KMS-11 (cell line): ENCODE measurements around the gene SPAG6.
"Not testable (repeated sequence)": the region's sequence is repeated elsewhere in the genome, so short reads cannot be mapped to it uniquely, and the experiment has no call there.

Source experiments
- H2AFZ ChIP-seq: fragments of 200-600 bp; sonication (generic); 2 replicates; pipeline ENCODE4 v1.6.1; 2016; ENCODE audit warnings: antibody characterized with exemption, mixed run types, low read depth
- H3K27ac ChIP-seq: fragments of 200-600 bp; sonication (generic); 2 replicates; pipeline ENCODE4 v1.6.1; 2016; ENCODE audit warnings: mild to moderate bottlenecking, mixed run types
- H3K27me3 ChIP-seq: fragments of 200-600 bp; sonication (generic); 2 replicates; pipeline ENCODE4 v1.6.1; 2017; ENCODE audit warnings: mild to moderate bottlenecking, low read depth, mixed run types, moderate library complexity; ENCODE audit not compliant: insufficient read depth
- H3K36me3 ChIP-seq: fragments of 200-600 bp; sonication (generic); 2 replicates; pipeline ENCODE4 v1.6.1; 2017; ENCODE audit warnings: mild to moderate bottlenecking, mixed run types; ENCODE audit not compliant: insufficient read depth
- H3K4me1 ChIP-seq: fragments of 200-600 bp; sonication (generic); 2 replicates; pipeline ENCODE4 v1.6.1; 2016; ENCODE audit warnings: mild to moderate bottlenecking, low read depth, mixed run types; ENCODE audit not compliant: poor library complexity, severe bottlenecking
- H3K4me2 ChIP-seq: fragments of 200-600 bp; sonication (generic); 2 replicates; pipeline ENCODE4 v1.7.0; 2016; ENCODE audit warnings: mild to moderate bottlenecking, mixed run types
- H3K4me3 ChIP-seq: fragments of 200-600 bp; sonication (generic); IDR thresholded peaks from 2 replicates; pipeline ENCODE4 v1.6.1; 2017; ENCODE audit warnings: low read depth, low read length, mixed read lengths; ENCODE audit not compliant: insufficient read depth
- H3K79me2 ChIP-seq: fragments of 200-600 bp; sonication (generic); 2 replicates; pipeline ENCODE4 v1.6.1; 2016; ENCODE audit warnings: low read depth, mixed run types; ENCODE audit not compliant: insufficient read depth
- H3K9ac ChIP-seq: fragments of 200-600 bp; sonication (generic); 2 replicates; pipeline ENCODE4 v1.6.1; 2016; ENCODE audit warnings: mild to moderate bottlenecking, mixed run types
- H4K20me1 ChIP-seq: fragments of 200-600 bp; sonication (generic); 2 replicates; pipeline ENCODE4 v1.6.1; 2016; ENCODE audit warnings: mild to moderate bottlenecking, mixed run types; ENCODE audit not compliant: insufficient read depth
- CTCF ChIP-seq: fragments of 200-600 bp; sonication (generic); conservative IDR thresholded peaks from 2 replicates; pipeline ENCODE4 v1.6.1; 2017; ENCODE audit warnings: low read depth, mild to moderate bottlenecking, antibody characterized with exemption, low read length, moderate library complexity, mixed read lengths

Gene SPAG6

GRCh38 chr10:22381262-22381661, 36.0 kb downstream of the SPAG6 start:
- Histone ChIP-seq H3K4me2 (no peak overlapping the region), H3K4me3 (no peak overlapping the region), H3K4me1 (peaks cover 8% of the 10 kb centered on the region), H3K27ac (no peak overlapping the region), H4K20me1 (no peaks in the 10 kb centered on the region), H2AFZ (no peak overlapping the region), H3K9ac (no peak overlapping the region), H3K36me3 (no peaks in the 10 kb centered on the region), H3K79me2 (no peaks in the 10 kb centered on the region), H3K27me3 (no peaks in the 10 kb centered on the region)
- TF ChIP-seq CTCF: no peak

- Histone ChIP-seq H3K4me1 (peaks cover 6% of the 10 kb centered on the region), H3K79me2 (no peaks in the 10 kb centered on the region), H4K20me1 (no peaks in the 10 kb centered on the region), H2AFZ (no peak overlapping the region), H3K27ac (no peak overlapping the region), H3K27me3 (no peaks in the 10 kb centered on the region), H3K4me2 (no peak overlapping the region), H3K9ac (no peak overlapping the region), H3K4me3 (no peak overlapping the region), H3K36me3 (no peaks in the 10 kb centered on the region)
- TF ChIP-seq CTCF: no peak
Measured at GRCh38 chr10:22386503-22386902, 41.2 kb downstream of the SPAG6 start.

DNA sequence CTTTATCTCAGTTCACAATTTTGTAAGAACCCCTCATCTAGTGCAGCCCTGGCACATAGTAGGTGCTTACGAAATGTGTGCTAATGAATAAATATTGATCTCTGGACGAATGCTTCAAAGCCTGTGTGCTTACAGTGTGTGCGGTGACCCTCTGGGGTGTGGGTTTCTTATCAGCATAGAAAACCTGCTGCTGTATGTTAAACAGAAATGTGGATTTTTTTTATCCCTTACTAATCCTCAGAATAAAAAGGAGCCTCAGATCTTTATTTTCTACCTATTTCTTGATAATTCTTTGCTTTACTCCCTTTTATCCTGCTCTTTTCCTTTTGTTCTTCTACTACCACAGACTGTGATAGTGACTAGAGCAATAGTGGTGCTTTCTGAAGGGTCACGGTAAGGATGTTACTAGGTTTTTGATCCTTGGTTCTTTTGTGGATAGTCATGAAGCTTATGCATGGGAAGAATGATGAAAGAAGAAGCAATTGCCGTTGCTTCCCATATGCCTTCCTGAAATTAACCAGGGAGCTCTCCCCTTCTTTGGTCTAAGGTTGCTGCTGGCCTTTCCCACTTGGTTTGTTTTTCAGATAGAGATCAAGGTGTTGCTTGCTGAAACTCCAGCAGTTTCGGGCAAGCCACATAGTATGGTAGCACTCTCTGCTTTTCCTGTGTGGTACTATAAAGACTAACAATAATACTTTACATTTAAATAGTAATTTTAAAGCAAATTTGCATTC, 44.7 kb downstream of the SPAG6 start:
- Histone ChIP-seq H3K4me2 (no peak overlapping the region), H3K9ac (no peak overlapping the region), H3K79me2 (no peaks in the 10 kb centered on the region), H3K27me3 (no peaks in the 10 kb centered on the region), H3K4me1 (peaks cover 6% of the 10 kb centered on the region), H2AFZ (no peak overlapping the region), H3K36me3 (no peaks in the 10 kb centered on the region), H3K27ac (no peak overlapping the region), H3K4me3 (no peak overlapping the region), H4K20me1 (no peaks in the 10 kb centered on the region)
- TF ChIP-seq CTCF: no peak

DNA sequence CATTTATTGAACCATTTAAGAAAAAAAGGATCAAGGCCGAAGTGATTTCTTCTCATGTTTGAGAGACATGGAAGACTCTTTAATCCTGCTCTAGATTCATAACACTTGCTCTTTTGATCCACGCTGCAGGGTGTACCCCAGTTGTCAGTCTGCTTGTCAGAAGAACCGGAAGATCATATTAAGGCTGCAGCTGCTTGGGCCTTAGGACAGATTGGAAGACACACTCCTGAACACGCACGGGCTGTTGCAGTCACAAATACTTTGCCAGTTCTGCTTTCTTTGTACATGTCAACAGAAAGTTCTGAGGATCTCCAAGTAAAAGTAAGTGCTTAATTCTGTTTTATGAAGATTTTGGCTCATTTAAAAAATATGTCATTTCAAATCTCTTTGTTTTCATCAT, 46.3 kb downstream of the SPAG6 start:
- peaks cover 6% of the 10 kb centered on the region for H3K4me1 ChIP-seq
- H3K27ac ChIP-seq: no peak overlapping the region
- no peak overlapping the region for H3K9ac ChIP-seq
- no peaks in the 10 kb centered on the region for H3K27me3 ChIP-seq
- no peak overlapping the region for H3K4me3 ChIP-seq
- H3K79me2 ChIP-seq: no peaks in the 10 kb centered on the region
- no peak for TF ChIP-seq CTCF
- H3K4me2 ChIP-seq: no peak overlapping the region
- no peaks in the 10 kb centered on the region for H3K36me3 ChIP-seq
- H4K20me1 ChIP-seq: no peaks in the 10 kb centered on the region
- no peak overlapping the region for H2AFZ ChIP-seq

DNA sequence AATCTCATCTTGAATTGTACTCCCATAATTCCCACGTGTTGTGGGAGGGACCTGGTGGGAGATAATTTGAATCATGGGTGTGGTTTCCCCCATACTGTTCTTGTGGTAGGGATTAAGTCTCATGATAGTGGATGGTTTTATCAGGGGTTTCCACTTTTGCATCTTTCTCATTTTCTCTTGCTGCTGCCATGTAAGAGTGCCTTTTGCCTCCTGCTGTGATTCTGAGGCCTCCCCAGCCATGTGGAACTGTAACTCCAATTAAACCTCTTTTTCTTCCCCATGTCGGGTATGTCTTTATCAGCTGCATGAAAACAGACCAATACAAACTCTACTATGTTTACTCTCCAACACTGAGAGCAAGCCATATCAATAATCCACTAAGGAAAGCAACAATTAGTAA, 50.9 kb downstream of the SPAG6 start:
- H3K4me2 ChIP-seq, H3K27ac ChIP-seq, H3K27me3 ChIP-seq: not testable (repeated sequence)

GRCh38 chr10:22406916-22407315, 61.6 kb downstream of the SPAG6 start:
- not testable (repeated sequence) for H3K36me3 ChIP-seq, H3K4me3 ChIP-seq, H3K79me2 ChIP-seq, H3K4me2 ChIP-seq, H3K27ac ChIP-seq, H3K9ac ChIP-seq, H3K4me1 ChIP-seq, H3K27me3 ChIP-seq, H4K20me1 ChIP-seq, H2AFZ ChIP-seq

More for the DNA sequence above, 50.9 kb downstream of the SPAG6 start:
- H4K20me1 ChIP-seq, H3K79me2 ChIP-seq, H3K9ac ChIP-seq, H3K4me3 ChIP-seq, H3K4me1 ChIP-seq, H3K36me3 ChIP-seq, H2AFZ ChIP-seq: not testable (repeated sequence)
